CD14-positive monocyte (primary cell): ENCODE measurements around the gene IFIT5. TPM values are rescaled to one million over a fixed set of nuclear protein-coding genes. Genes with fewer than 3 reads are reported as not detected.
"Not testable (repeated sequence)": the region's sequence is repeated elsewhere in the genome, so short reads cannot be mapped to it uniquely, and the experiment has no call there.

ENCODE experiments used
- DNase-seq, 3 donors: peaks; one replicate each; pipeline ENCODE4 v3.0.0-alpha.2; 2011 to 2022
- H2AFZ ChIP-seq: 2 replicates; pipeline ENCODE4 v1.6.0; 2012; ENCODE audit warnings: mild to moderate bottlenecking, low read depth, low read length, inconsistent platforms; ENCODE audit not compliant: insufficient read depth, poor library complexity, severe bottlenecking
- H3K27ac ChIP-seq, 2 donors: 1 replicate in 1 of 2; 2 replicates in 1 of 2; pipeline ENCODE4 v1.5.1; 2012 to 2013; ENCODE audit warnings: low read length in 2 of 2, control low read depth in 1 of 2, inconsistent platforms in 1 of 2, low read depth in 1 of 2, mild to moderate bottlenecking in 1 of 2
- H3K27me3 ChIP-seq, 2 donors: one replicate each; pipeline versions ENCODE4 v1.6.0 to v1.6.1; 2011 to 2013; ENCODE audit warnings: low read length in 2 of 2; ENCODE audit not compliant: control insufficient read depth in 2 of 2, insufficient read depth in 2 of 2
- H3K36me3 ChIP-seq, 2 donors: replicated peaks in 1 of 2; 1 replicate in 1 of 2; 2 replicates in 1 of 2; pipeline versions ENCODE4 v1.5.1 to v1.6.1; 2012 to 2013; ENCODE audit warnings: low read length in 2 of 2, control low read depth in 1 of 2, inconsistent platforms in 1 of 2, mild to moderate bottlenecking in 1 of 2; ENCODE audit not compliant: insufficient read depth in 2 of 2, control insufficient read depth in 1 of 2
- H3K4me1 ChIP-seq, 2 donors: 1 replicate in 1 of 2; 2 replicates in 1 of 2; pipeline versions ENCODE4 v1.5.1 to v1.6.1; 2012 to 2013; ENCODE audit warnings: low read length in 2 of 2, control low read depth in 1 of 2, inconsistent platforms in 1 of 2, mild to moderate bottlenecking in 1 of 2, moderate library complexity in 1 of 2; ENCODE audit not compliant: insufficient read depth in 2 of 2, control insufficient read depth in 1 of 2
- H3K4me2 ChIP-seq: replicated peaks from 2 replicates; pipeline ENCODE3; 2012; ENCODE audit warnings: low read length, moderate library complexity, mild to moderate bottlenecking; ENCODE audit not compliant: poor library complexity, severe bottlenecking; ENCODE audit errors: extremely low read depth
- H3K4me3 ChIP-seq, 3 experiments: fragments of 200-600 bp in 1 of 3; sonication (generic) in 1 of 3; replicated peaks in 1 of 3; 1 replicate in 2 of 3; 2 replicates in 1 of 3; pipeline ENCODE4 v1.5.1; 2011 to 2013; ENCODE audit warnings: low read length in 3 of 3, mild to moderate bottlenecking in 3 of 3, control low read depth in 2 of 3, low read depth in 2 of 3, inconsistent platforms in 1 of 3, moderate library complexity in 1 of 3
- H3K79me2 ChIP-seq: 2 replicates; pipeline ENCODE4 v1.6.0; 2012; ENCODE audit warnings: mild to moderate bottlenecking, control low read depth, inconsistent platforms, low read length, moderate library complexity; ENCODE audit not compliant: insufficient read depth
- H3K9ac ChIP-seq: 2 replicates; pipeline ENCODE4 v1.6.0; 2017; ENCODE audit warnings: low read length, mild to moderate bottlenecking; ENCODE audit not compliant: insufficient read depth, poor library complexity, severe bottlenecking
- H3K9me3 ChIP-seq, 2 donors: replicated peaks in 1 of 2; 1 replicate in 1 of 2; 2 replicates in 1 of 2; pipeline versions ENCODE4 v1.5.1 to v1.6.1; 2012 to 2013; ENCODE audit warnings: low read length in 2 of 2, control low read depth in 1 of 2; ENCODE audit not compliant: control insufficient read depth in 1 of 2, insufficient read depth in 1 of 2
- H4K20me1 ChIP-seq: 2 replicates; pipeline ENCODE4 v1.6.0; 2012; ENCODE audit warnings: mild to moderate bottlenecking, low read length, control low read depth, moderate library complexity; ENCODE audit not compliant: insufficient read depth
- H3K27ac Mint-ChIP-seq, 7 donors: one replicate each; pipeline ENCODE4 v1.8.0; 2020; ENCODE audit warnings: mild to moderate bottlenecking in 7 of 7, mixed read lengths in 7 of 7, moderate library complexity in 6 of 7, inconsistent platforms in 2 of 7
- H3K27me3 Mint-ChIP-seq, 3 donors: one replicate each; pipeline ENCODE4 v1.8.0; 2021 to 2022; ENCODE audit warnings: low read depth in 3 of 3, mild to moderate bottlenecking in 3 of 3, mixed read lengths in 3 of 3, moderate library complexity in 3 of 3, inconsistent platforms in 1 of 3
- H3K36me3 Mint-ChIP-seq, 2 donors: one replicate each; pipeline ENCODE4 v1.8.0; 2020; ENCODE audit warnings: mixed read lengths in 2 of 2, inconsistent platforms in 1 of 2, mild to moderate bottlenecking in 1 of 2
- H3K4me1 Mint-ChIP-seq: one replicate; pipeline ENCODE4 v1.8.0; 2020; ENCODE audit warnings: mild to moderate bottlenecking, mixed read lengths
- H3K4me3 Mint-ChIP-seq, 2 donors: one replicate each; pipeline ENCODE4 v1.8.0; 2020; ENCODE audit warnings: mild to moderate bottlenecking in 2 of 2, mixed read lengths in 2 of 2, moderate library complexity in 1 of 2
- H3K9me3 Mint-ChIP-seq, 7 donors: one replicate each; pipeline ENCODE4 v1.8.0; 2020 to 2022; ENCODE audit warnings: mixed read lengths in 7 of 7, mild to moderate bottlenecking in 6 of 7, moderate library complexity in 6 of 7, inconsistent platforms in 2 of 7
- WGBS: methylation state at CpG from one replicate; pipeline ENCODE4 v1.1.5; 2013; ENCODE audit warnings: missing lambda C conversion rate; ENCODE audit not compliant: insufficient coverage; 5-methylcytosine and 5-hydroxymethylcytosine counted together
- intact Hi-C, 2 donors: fragments of 100-400 bp; cut with micrococcal nuclease; formaldehyde crosslinking; loops; one replicate each; pipeline versions ENCODE4 v1.15.0 to v1.15.1; 2023
- polyA plus RNA-seq, 3 donors: library from polyadenylated mRNA; depleted of rRNA in 1 of 3; unstranded in 2 of 3; stranded (reverse) in 1 of 3; fragments of 300-500 nt in 2 of 3; fragments of >200 nt in 1 of 3; fragmentation: Illumina TruSeq in 2 of 3; gene quantifications; 1 replicate in 2 of 3; 2 replicates in 1 of 3; pipeline ENCODE4 v1.2.3, GENCODE V29; 2012 to 2021
- TF ChIP-seq, protein P1 (sequence below): fragments of 200-600 bp; IDR thresholded peaks from one replicate; pipeline ENCODE4 v1.8.0; 2022; ENCODE audit warnings: antibody characterized with exemption, mild to moderate bottlenecking

Gene IFIT5
- polyA plus RNA-seq, 3 donors: 2.4 to 8.0 (median 5.8) TPM

DNA sequence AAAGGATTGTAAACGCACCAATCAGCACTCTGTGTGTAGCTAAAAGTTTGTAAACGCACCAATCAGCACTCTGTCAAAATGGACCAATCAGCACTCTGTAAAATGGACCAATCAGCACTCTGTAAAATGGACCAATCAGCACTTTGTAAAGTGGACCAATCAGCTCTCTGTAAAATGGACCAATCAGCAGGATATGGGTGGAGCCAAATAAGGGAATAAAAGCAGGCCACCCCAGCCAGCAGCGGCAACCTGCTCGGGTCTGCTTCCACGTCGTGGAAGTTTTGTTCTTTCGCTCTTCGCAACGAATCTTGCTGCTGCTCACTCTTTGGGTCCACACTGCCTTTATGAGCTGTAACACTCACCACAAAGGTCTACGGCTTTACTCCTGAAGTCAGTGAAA lies 2.1 kb upstream of the IFIT5 start:
- peaks cover 29 to 36% of the 10 kb centered on the region in 2 donors for H3K4me1 ChIP-seq
- not testable (repeated sequence) for H3K4me3 Mint-ChIP-seq, H2AFZ ChIP-seq, H3K4me2 ChIP-seq, H3K27ac ChIP-seq, H3K27me3 Mint-ChIP-seq, H3K9me3 ChIP-seq, H3K27me3 ChIP-seq, H3K9ac ChIP-seq, H3K36me3 ChIP-seq, H3K4me3 ChIP-seq, H3K9me3 Mint-ChIP-seq
- 89% methylated on average over 8 of the region's 10 CpGs for WGBS
- H4K20me1 ChIP-seq: peaks cover 14% of the 10 kb centered on the region
- intact Hi-C loops: loop anchor here in 1 of 2 donors (10.0 kb wide), 1 partner anchor 107 kb away; the partner anchor contains the start of gene IFIT2
- Mint-ChIP-seq H3K4me1 (peaks cover 43% of the 10 kb centered on the region), H3K27ac (peak overlapping the region in 1 of 7 donors; percentile 25), H3K36me3 (peaks cover 13 to 14% of the 10 kb centered on the region in 2 donors)
- peak in 1 of 3 donors; percentile 15 for DNase-seq
- peaks cover 32% of the 10 kb centered on the region for H3K79me2 ChIP-seq

DNA sequence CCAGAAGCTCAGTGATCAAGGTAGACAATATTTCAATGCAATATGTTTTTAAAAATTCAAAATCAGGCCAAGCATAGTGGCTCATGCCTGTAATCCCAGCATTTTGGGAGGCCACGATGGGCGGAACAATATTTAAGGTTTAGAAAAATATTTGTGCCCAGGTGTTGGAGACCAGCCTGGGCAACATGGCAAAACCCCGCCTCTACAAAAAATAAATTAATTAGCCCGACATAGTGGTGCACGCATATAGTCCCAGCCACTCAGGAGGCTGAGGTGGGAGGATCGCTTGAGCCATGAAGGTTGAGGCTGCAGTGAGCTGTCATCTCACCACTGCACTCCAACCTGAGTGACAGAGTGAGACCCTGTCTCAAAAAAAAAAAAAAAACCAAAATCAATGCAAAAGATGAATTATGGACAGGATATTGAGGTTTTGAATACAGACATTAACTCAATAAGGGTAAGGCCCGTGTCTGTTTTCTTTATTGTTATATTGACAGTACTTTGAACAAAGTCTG lies 913 bp upstream of the IFIT5 start:
- Mint-ChIP-seq H3K4me3 (peak overlapping the region; percentile 89 to 99), H3K27ac (peak overlapping the region in 6 of 7 donors; percentile 94 to 99 (median 96)), H3K36me3 (peaks cover 24 to 26% of the 10 kb centered on the region in 2 donors), H3K27me3 (peaks cover 0 to 8% (median 0%) of the 10 kb centered on the region in 3 donors), H3K9me3 (peaks cover 5 to 10% (median 9%) of the 10 kb centered on the region in 7 donors), H3K4me1 (peaks cover 53% of the 10 kb centered on the region)
- Histone ChIP-seq H3K4me3 (peak overlapping the region in 2 of 3 experiments; percentile 71 to 95), H3K9ac (no peak overlapping the region), H3K27ac (peak overlapping the region in 1 of 2 donors; percentile 94), H3K4me1 (peaks cover 29 to 36% of the 10 kb centered on the region in 2 donors), H3K36me3 (peaks cover 8 to 14% of the 10 kb centered on the region in 2 donors), H4K20me1 (peaks cover 26% of the 10 kb centered on the region), H2AFZ (peak overlapping the region; percentile 97), H3K27me3 (no peaks in the 10 kb centered on the region), H3K79me2 (peaks cover 42% of the 10 kb centered on the region), H3K9me3 (peaks cover 6% of the 10 kb centered on the region in 2 donors), H3K4me2 (peak overlapping the region; percentile 76)
- no peak for DNase-seq
- intact Hi-C loops: loop anchor here in 1 of 2 donors (10.0 kb wide), 1 partner anchor 109 kb away; the partner anchor contains the start of gene IFIT2
- WGBS: 100% methylated on average over 2 of the region's 7 CpGs
- TF ChIP-seq, protein P1, sequence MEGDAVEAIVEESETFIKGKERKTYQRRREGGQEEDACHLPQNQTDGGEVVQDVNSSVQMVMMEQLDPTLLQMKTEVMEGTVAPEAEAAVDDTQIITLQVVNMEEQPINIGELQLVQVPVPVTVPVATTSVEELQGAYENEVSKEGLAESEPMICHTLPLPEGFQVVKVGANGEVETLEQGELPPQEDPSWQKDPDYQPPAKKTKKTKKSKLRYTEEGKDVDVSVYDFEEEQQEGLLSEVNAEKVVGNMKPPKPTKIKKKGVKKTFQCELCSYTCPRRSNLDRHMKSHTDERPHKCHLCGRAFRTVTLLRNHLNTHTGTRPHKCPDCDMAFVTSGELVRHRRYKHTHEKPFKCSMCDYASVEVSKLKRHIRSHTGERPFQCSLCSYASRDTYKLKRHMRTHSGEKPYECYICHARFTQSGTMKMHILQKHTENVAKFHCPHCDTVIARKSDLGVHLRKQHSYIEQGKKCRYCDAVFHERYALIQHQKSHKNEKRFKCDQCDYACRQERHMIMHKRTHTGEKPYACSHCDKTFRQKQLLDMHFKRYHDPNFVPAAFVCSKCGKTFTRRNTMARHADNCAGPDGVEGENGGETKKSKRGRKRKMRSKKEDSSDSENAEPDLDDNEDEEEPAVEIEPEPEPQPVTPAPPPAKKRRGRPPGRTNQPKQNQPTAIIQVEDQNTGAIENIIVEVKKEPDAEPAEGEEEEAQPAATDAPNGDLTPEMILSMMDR: no peak
